CD8-positive, alpha-beta memory T cell (primary cell): ENCODE measurements around the gene TMX1. TPM values are rescaled to one million over a fixed set of nuclear protein-coding genes. Genes with fewer than 3 reads are reported as not detected.

Experiments
- CTCF ChIA-PET: fragments of 350-600 bp; sonication (Branson Sonifier 250); formaldehyde crosslinking; loops from one replicate; lab custom pipeline; 2021; ENCODE audit warnings: antibody characterized with exemption; lab: Charles Lee
- POLR2A ChIA-PET: fragments of 350-600 bp; sonication (Branson Sonifier 250); formaldehyde crosslinking; loops from one replicate; lab custom pipeline; 2021; ENCODE audit warnings: antibody characterized with exemption; lab: Charles Lee
- DNase-seq, 5 donors: peaks; one replicate each; pipeline versions ENCODE4 v3.0.0 to v3.0.0-alpha.2; 2020 to 2022; ENCODE audit warnings: mixed read lengths in 1 of 5
- H3K27ac ChIP-seq: one replicate; pipeline ENCODE4 v1.7.0; 2013; ENCODE audit warnings: low read depth, mild to moderate bottlenecking, low read length, moderate library complexity
- H3K27me3 ChIP-seq: 2 replicates; pipeline ENCODE4 v1.7.0; 2013; ENCODE audit warnings: low read length, mild to moderate bottlenecking; ENCODE audit not compliant: insufficient read depth, poor library complexity, severe bottlenecking
- H3K36me3 ChIP-seq: 2 replicates; pipeline ENCODE4 v1.7.0; 2013; ENCODE audit warnings: mild to moderate bottlenecking, low read length, moderate library complexity; ENCODE audit not compliant: insufficient read depth
- H3K4me1 ChIP-seq: 2 replicates; pipeline ENCODE4 v1.7.0; 2013; ENCODE audit warnings: mild to moderate bottlenecking, low read length, moderate library complexity; ENCODE audit not compliant: insufficient read depth
- H3K4me3 ChIP-seq: 2 replicates; pipeline ENCODE4 v1.7.0; 2013; ENCODE audit warnings: mild to moderate bottlenecking, low read length
- H3K9me3 ChIP-seq: 2 replicates; pipeline ENCODE4 v1.7.0; 2013; ENCODE audit warnings: mild to moderate bottlenecking, low read length
- H3K27ac Mint-ChIP-seq, 8 donors: one replicate each; pipeline ENCODE4 v1.8.0; 2020 to 2021; ENCODE audit warnings: mixed read lengths in 8 of 8, mild to moderate bottlenecking in 6 of 8, inconsistent platforms in 3 of 8, moderate library complexity in 3 of 8
- H3K27me3 Mint-ChIP-seq, 2 donors: one replicate each; pipeline ENCODE4 v1.8.0; 2020 to 2021; ENCODE audit warnings: mixed read lengths in 2 of 2, mild to moderate bottlenecking in 1 of 2, moderate library complexity in 1 of 2
- H3K36me3 Mint-ChIP-seq, 3 donors: one replicate each; pipeline ENCODE4 v1.8.0; 2020 to 2021; ENCODE audit warnings: mixed read lengths in 3 of 3, inconsistent platforms in 1 of 3, mild to moderate bottlenecking in 1 of 3
- H3K4me1 Mint-ChIP-seq, 3 donors: one replicate each; pipeline ENCODE4 v1.8.0; 2020 to 2021; ENCODE audit warnings: mixed read lengths in 3 of 3, inconsistent platforms in 1 of 3, mild to moderate bottlenecking in 1 of 3
- H3K4me3 Mint-ChIP-seq, 7 donors: one replicate each; pipeline ENCODE4 v1.8.0; 2020 to 2021; ENCODE audit warnings: mixed read lengths in 7 of 7, mild to moderate bottlenecking in 6 of 7, moderate library complexity in 4 of 7, inconsistent platforms in 2 of 7
- H3K9me3 Mint-ChIP-seq, 5 donors: one replicate each; pipeline ENCODE4 v1.8.0; 2020 to 2022; ENCODE audit warnings: mixed read lengths in 5 of 5, mild to moderate bottlenecking in 3 of 5, moderate library complexity in 2 of 5, inconsistent platforms in 1 of 5
- polyA plus RNA-seq: library from polyadenylated mRNA; unstranded; fragments of 300-500 nt; fragmentation: Illumina TruSeq; gene quantifications from one replicate; pipeline ENCODE4 v1.2.3, GENCODE V29; 2021
- total RNA-seq, 2 experiments: library from RNA; stranded (reverse); gene quantifications; one replicate each; pipeline ENCODE4 v1.2.3, GENCODE V29; 2021

Gene TMX1
- total and polyA plus RNA-seq, 3 experiments from 2014 or later = 43.3 to 55.1 (median 51.8) TPM

DNA sequence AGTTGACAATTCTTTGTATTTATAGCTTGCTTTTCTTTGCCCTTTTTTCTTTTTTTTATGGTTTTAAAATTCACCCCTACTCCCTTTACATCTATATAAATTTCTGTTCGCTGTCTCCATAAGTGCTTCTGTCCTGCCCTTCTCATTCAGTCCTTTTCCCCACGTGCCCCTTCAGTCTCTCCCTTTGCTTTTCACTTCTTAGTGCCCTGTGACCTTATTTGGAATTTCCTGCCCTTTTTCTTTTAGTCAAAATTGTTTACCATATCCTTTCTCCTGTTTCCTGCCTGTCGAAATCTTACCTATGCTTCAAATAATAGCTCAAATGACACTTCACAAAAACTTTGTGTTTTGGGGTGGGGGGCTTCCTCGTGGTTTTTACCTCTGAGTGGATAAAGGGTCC is 6.0 kb downstream of the TMX1 start:
- Mint-ChIP-seq H3K4me1 (peaks cover 19 to 24% (median 21%) of the 10 kb centered on the region in 3 donors), H3K9me3 (no peaks in the 10 kb centered on the region), H3K4me3 (no peak overlapping the region), H3K27me3 (no peaks in the 10 kb centered on the region), H3K27ac (peak overlapping the region in 7 of 8 donors; percentile 49 to 91 (median 70)), H3K36me3 (peaks cover 1 to 53% (median 15%) of the 10 kb centered on the region in 3 donors)
- H3K36me3 ChIP-seq = peaks cover 15% of the 10 kb centered on the region
- H3K27ac ChIP-seq = no peak overlapping the region
- H3K4me1 ChIP-seq = peaks cover 17% of the 10 kb centered on the region
- H3K4me3 ChIP-seq = no peak overlapping the region
- DNase-seq = no peak
- no peaks in the 10 kb centered on the region for H3K27me3 ChIP-seq
- POLR2A ChIA-PET = no interaction called here
- CTCF ChIA-PET = interaction anchor here (1.0 kb wide), 1 partner anchor 406 kb away, joined by 3 read pairs; no protein-coding TSS in a partner anchor
- no peaks in the 10 kb centered on the region for H3K9me3 ChIP-seq

- no peak overlapping the region for H3K4me3 ChIP-seq
- H3K4me1 ChIP-seq = no peaks in the 10 kb centered on the region
- no peaks in the 10 kb centered on the region for H3K9me3 ChIP-seq
- H3K36me3 ChIP-seq = peaks cover 26% of the 10 kb centered on the region
- H3K27ac ChIP-seq = no peak overlapping the region
- Mint-ChIP-seq H3K27ac (no peak overlapping the region), H3K36me3 (peaks cover 6 to 75% (median 21%) of the 10 kb centered on the region in 3 donors), H3K27me3 (no peaks in the 10 kb centered on the region), H3K4me3 (no peak overlapping the region), H3K4me1 (peaks cover 19 to 24% (median 21%) of the 10 kb centered on the region in 3 donors), H3K9me3 (no peaks in the 10 kb centered on the region)
- DNase-seq = no peak
- ChIA-PET CTCF (no interaction called here), POLR2A (no interaction called here)
- H3K27me3 ChIP-seq = no peaks in the 10 kb centered on the region
These were observed 8.3 kb downstream of the TMX1 start for GRCh38 chr14:51248016-51248987.

DNA sequence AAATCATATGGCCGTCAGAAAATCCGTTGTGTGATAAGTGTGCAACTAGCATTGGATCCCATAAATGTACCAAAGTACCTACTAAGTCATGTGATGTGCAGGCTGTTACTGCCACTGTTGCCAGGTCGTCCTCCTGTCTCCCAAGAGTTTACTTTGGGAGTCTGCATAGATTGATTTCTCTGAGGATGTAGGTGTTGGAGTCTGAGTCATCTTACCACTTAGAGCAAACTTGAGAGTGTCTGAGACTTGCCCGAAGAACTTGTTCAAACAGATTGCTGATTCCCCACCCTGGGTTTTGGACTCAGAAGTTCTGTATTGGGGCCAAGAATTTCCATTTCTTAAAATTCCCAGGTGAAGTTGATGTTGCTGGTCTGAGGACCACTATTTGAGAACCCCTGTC is 11.4 kb downstream of the TMX1 start:
- Histone ChIP-seq H3K27me3 (no peaks in the 10 kb centered on the region), H3K9me3 (no peaks in the 10 kb centered on the region), H3K36me3 (peaks cover 26% of the 10 kb centered on the region), H3K4me1 (no peaks in the 10 kb centered on the region), H3K27ac (no peak overlapping the region), H3K4me3 (no peak overlapping the region)
- Mint-ChIP-seq H3K9me3 (no peaks in the 10 kb centered on the region), H3K27ac (no peak overlapping the region), H3K27me3 (no peaks in the 10 kb centered on the region), H3K36me3 (peaks cover 13 to 83% (median 22%) of the 10 kb centered on the region in 3 donors), H3K4me1 (peaks cover 0 to 9% (median 5%) of the 10 kb centered on the region in 3 donors), H3K4me3 (no peak overlapping the region)
- CTCF ChIA-PET = interaction anchor here (1.7 kb wide), 1 partner anchor 10 kb away, joined by 3 read pairs; no protein-coding TSS in a partner anchor
- no peak for DNase-seq
- POLR2A ChIA-PET = no interaction called here

DNA sequence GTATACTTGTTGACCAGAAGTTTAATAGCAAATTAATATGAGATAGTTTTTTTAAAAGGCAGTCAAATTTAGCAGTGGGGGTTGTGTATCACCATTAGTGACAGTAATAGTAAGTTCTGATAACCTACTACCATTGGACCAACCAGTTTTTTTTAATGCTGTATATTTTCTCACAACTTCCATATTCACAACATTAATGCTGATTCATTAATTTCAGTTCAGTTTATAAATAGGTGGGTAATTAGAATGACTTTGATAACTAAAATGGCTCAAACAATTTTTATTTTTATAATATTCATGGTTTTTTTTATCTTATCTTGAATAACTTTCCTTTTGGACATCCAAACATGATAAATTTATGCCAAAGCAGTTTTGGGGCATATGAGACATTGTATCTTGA is 13.8 kb downstream of the TMX1 start:
- CTCF ChIA-PET = no interaction called here

DNA sequence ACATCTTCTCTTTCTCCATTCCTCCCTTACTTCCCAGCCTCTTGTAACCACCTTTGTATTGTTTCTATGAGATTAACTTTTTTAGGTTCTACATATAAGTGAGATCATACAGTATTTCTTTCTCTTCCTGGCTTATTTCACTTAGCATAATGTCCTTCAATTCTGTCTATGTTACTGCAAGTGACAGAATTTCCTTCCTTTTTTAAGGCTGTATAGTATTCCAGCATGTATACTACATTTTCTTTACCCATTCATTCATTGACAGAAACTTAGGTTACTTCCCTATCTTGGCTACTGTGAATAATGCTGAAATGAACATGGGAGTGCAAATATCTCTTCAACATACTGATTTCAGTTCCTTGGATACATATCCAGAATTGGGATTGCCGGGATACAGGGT is 18.2 kb downstream of the TMX1 start:
- ChIA-PET POLR2A (no interaction called here), CTCF (no interaction called here)
- H3K9me3 ChIP-seq = no peaks in the 10 kb centered on the region
- no peaks in the 10 kb centered on the region for H3K4me1 ChIP-seq
- H3K4me3 ChIP-seq = no peak overlapping the region
- no peaks in the 10 kb centered on the region for H3K27me3 ChIP-seq
- H3K27ac Mint-ChIP-seq = no peak overlapping the region
- no peaks in the 10 kb centered on the region for H3K36me3 ChIP-seq
- H3K36me3 Mint-ChIP-seq = peaks cover 17 to 49% (median 26%) of the 10 kb centered on the region in 3 donors
- H3K27me3 Mint-ChIP-seq = no peaks in the 10 kb centered on the region
- no peak overlapping the region for H3K27ac ChIP-seq
- H3K9me3 Mint-ChIP-seq = peaks cover 0 to 7% (median 2%) of the 10 kb centered on the region in 5 donors
- DNase-seq = no peak
- peaks cover 0 to 7% (median 3%) of the 10 kb centered on the region in 3 donors for H3K4me1 Mint-ChIP-seq
- no peak overlapping the region for H3K4me3 Mint-ChIP-seq

More for the DNA sequence above, 13.8 kb downstream of the TMX1 start:
- no peak for DNase-seq
- no peak overlapping the region for H3K4me3 ChIP-seq
- POLR2A ChIA-PET = no interaction called here
- peaks cover 0 to 7% (median 2%) of the 10 kb centered on the region in 5 donors for H3K9me3 Mint-ChIP-seq
- H3K4me3 Mint-ChIP-seq = no peak overlapping the region
- H3K9me3 ChIP-seq = no peaks in the 10 kb centered on the region
- no peaks in the 10 kb centered on the region for H3K4me1 ChIP-seq
- no peaks in the 10 kb centered on the region for H3K27me3 Mint-ChIP-seq
- H3K27ac Mint-ChIP-seq = peak overlapping the region in 2 of 8 donors; percentile 79 to 89
- H3K27ac ChIP-seq = no peak overlapping the region
- peaks cover 16% of the 10 kb centered on the region for H3K36me3 ChIP-seq
- H3K27me3 ChIP-seq = no peaks in the 10 kb centered on the region
- peaks cover 23 to 82% (median 25%) of the 10 kb centered on the region in 3 donors for H3K36me3 Mint-ChIP-seq
- H3K4me1 Mint-ChIP-seq = no peaks in the 10 kb centered on the region

- H3K27ac Mint-ChIP-seq = no peak overlapping the region
- H3K9me3 Mint-ChIP-seq = peaks cover 0 to 7% (median 2%) of the 10 kb centered on the region in 5 donors
- Histone ChIP-seq H3K9me3 (no peaks in the 10 kb centered on the region), H3K4me1 (no peaks in the 10 kb centered on the region), H3K27ac (no peak overlapping the region), H3K36me3 (no peaks in the 10 kb centered on the region), H3K27me3 (no peaks in the 10 kb centered on the region), H3K4me3 (no peak overlapping the region)
- POLR2A ChIA-PET = no interaction called here
- H3K27me3 Mint-ChIP-seq = no peaks in the 10 kb centered on the region
- no peak for DNase-seq
- peaks cover 0 to 7% (median 3%) of the 10 kb centered on the region in 3 donors for H3K4me1 Mint-ChIP-seq
- CTCF ChIA-PET = no interaction called here
- H3K4me3 Mint-ChIP-seq = no peak overlapping the region
- H3K36me3 Mint-ChIP-seq = peaks cover 17 to 44% (median 26%) of the 10 kb centered on the region in 3 donors
These were observed 18.7 kb downstream of the TMX1 start for GRCh38 chr14:51258788-51259187.

DNA sequence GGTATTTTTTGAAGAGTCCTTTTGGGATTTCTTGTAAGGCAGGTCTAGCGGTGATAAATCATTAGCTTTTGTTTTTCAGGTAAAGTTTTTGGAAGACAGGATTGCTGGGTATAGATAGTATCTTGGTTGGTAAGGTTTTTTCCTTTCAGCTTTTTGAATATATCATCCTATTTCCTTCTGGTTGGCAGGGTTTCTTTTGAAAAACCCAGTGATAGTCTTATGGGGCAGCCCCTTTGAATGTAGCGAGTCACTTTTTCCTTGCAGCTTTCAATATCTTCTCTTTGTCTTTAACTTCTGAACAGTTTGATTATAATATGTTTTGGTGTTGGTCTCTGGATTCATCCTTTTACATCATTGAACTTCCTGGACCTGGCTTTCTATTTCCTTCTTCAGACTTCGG is 20.2 kb downstream of the TMX1 start:
- ChIA-PET CTCF (no interaction called here), POLR2A (no interaction called here)
- DNase-seq = no peak
- no peak overlapping the region for H3K4me3 ChIP-seq
- Mint-ChIP-seq H3K36me3 (peaks cover 15 to 35% (median 26%) of the 10 kb centered on the region in 3 donors), H3K9me3 (peaks cover 0 to 7% (median 2%) of the 10 kb centered on the region in 5 donors), H3K27me3 (no peaks in the 10 kb centered on the region), H3K4me1 (peaks cover 0 to 7% (median 3%) of the 10 kb centered on the region in 3 donors), H3K4me3 (no peak overlapping the region), H3K27ac (peak overlapping the region in 1 of 8 donors; percentile 25)
- H3K36me3 ChIP-seq = no peaks in the 10 kb centered on the region
- H3K4me1 ChIP-seq = no peaks in the 10 kb centered on the region
- H3K27me3 ChIP-seq = no peaks in the 10 kb centered on the region
- no peaks in the 10 kb centered on the region for H3K9me3 ChIP-seq
- H3K27ac ChIP-seq = no peak overlapping the region

- H3K9me3 Mint-ChIP-seq = peaks cover 0 to 7% (median 2%) of the 10 kb centered on the region in 5 donors
These were observed 21.1 kb downstream of the TMX1 start for GRCh38 chr14:51261151-51261550.

More at GRCh38 chr14:51261151-51261550, 21.1 kb downstream of the TMX1 start:
- no peaks in the 10 kb centered on the region for H3K27me3 ChIP-seq
- ChIA-PET POLR2A (no interaction called here), CTCF (interaction anchor here (1.1 kb wide), 1 partner anchor 10 kb away, joined by 3 read pairs; no protein-coding TSS in a partner anchor)
- no peak overlapping the region for H3K27ac ChIP-seq
- no peaks in the 10 kb centered on the region for H3K27me3 Mint-ChIP-seq
- H3K36me3 ChIP-seq = no peaks in the 10 kb centered on the region
- H3K4me3 Mint-ChIP-seq = no peak overlapping the region
- peaks cover 16 to 29% (median 22%) of the 10 kb centered on the region in 3 donors for H3K36me3 Mint-ChIP-seq
- no peak overlapping the region for H3K27ac Mint-ChIP-seq
- no peak overlapping the region for H3K4me3 ChIP-seq
- DNase-seq = no peak
- no peaks in the 10 kb centered on the region for H3K9me3 ChIP-seq
- no peaks in the 10 kb centered on the region for H3K4me1 ChIP-seq
- peaks cover 0 to 7% (median 3%) of the 10 kb centered on the region in 3 donors for H3K4me1 Mint-ChIP-seq
